T-cell (primary cell): ENCODE data around the gene PLEKHA3. TPM values are rescaled to one million over a fixed set of nuclear protein-coding genes. Genes with fewer than 3 reads are reported as not detected.
A peak's percentile ranks its signal among the peaks of the same experiment; 100 is the strongest.

Source experiments
- ATAC-seq, 4 experiments: fragments of 200-7000 bp in 3 of 4; fragments of 150-1000 bp in 1 of 4; cut with Tn5 transposase; replicated peaks in 1 of 4; 1 replicate in 3 of 4; 2 replicates in 1 of 4; pipeline ENCODE4 v1.10.0; 2021; ENCODE audit warnings: moderate library complexity in 3 of 4, mild to moderate bottlenecking in 2 of 4, moderate number of reproducible peaks in 1 of 4
- CTCF ChIA-PET, 2 donors: fragments of 300-600 bp; sonication (Branson Sonifier 250); formaldehyde crosslinking; loops; one replicate each; lab custom pipeline; 2022; ENCODE audit warnings: antibody characterized with exemption in 2 of 2; lab: Charles Lee
- POLR2A ChIA-PET, 2 donors: fragments of 300-600 bp; sonication (Branson Sonifier 250); formaldehyde crosslinking; loops; one replicate each; lab custom pipeline; 2022; ENCODE audit warnings: antibody characterized with exemption in 2 of 2; lab: Charles Lee
- DNase-seq, 35 experiments: peaks; one replicate each; pipeline versions ENCODE4 v3.0.0 to v3.0.0-alpha.2; 2013 to 2023
- H3K27ac ChIP-seq: one replicate; pipeline ENCODE4 v1.5.1; 2013; ENCODE audit warnings: low read length
- H3K27me3 ChIP-seq, 2 experiments: replicated peaks in 1 of 2; 1 replicate in 1 of 2; 2 replicates in 1 of 2; pipeline versions ENCODE4 v1.6.1 to v1.7.0; 2013; ENCODE audit warnings: low read length in 1 of 2, mixed read lengths in 1 of 2; ENCODE audit not compliant: control insufficient read depth in 2 of 2, insufficient read depth in 2 of 2; ENCODE audit errors: extremely low read depth in 1 of 2
- H3K36me3 ChIP-seq, 2 donors: 1 replicate in 1 of 2; 2 replicates in 1 of 2; pipeline versions ENCODE4 v1.6.1 to v1.7.0; 2013; ENCODE audit warnings: low read length in 1 of 2; ENCODE audit not compliant: control insufficient read depth in 2 of 2, insufficient read depth in 1 of 2; ENCODE audit errors: extremely low read depth in 1 of 2
- H3K4me1 ChIP-seq, 2 experiments: 1 replicate in 1 of 2; 2 replicates in 1 of 2; pipeline versions ENCODE4 v1.6.1 to v1.7.0; 2013; ENCODE audit warnings: low read length in 2 of 2, mixed read lengths in 1 of 2; ENCODE audit not compliant: insufficient read depth in 2 of 2, control insufficient read depth in 1 of 2; ENCODE audit errors: extremely low read depth in 1 of 2
- H3K4me3 ChIP-seq, 2 donors: 1 replicate in 1 of 2; 2 replicates in 1 of 2; pipeline versions ENCODE4 v1.5.1 to v1.7.0; 2013; ENCODE audit warnings: mild to moderate bottlenecking in 2 of 2, low read length in 1 of 2, moderate library complexity in 1 of 2; ENCODE audit not compliant: control insufficient read depth in 1 of 2; ENCODE audit errors: extremely low read depth in 1 of 2
- H3K9me3 ChIP-seq: 2 replicates; pipeline ENCODE4 v1.7.0; 2013
- H3K27ac Mint-ChIP-seq, 2 donors: one replicate each; pipeline ENCODE4 v1.8.0; 2020 to 2021; ENCODE audit warnings: mild to moderate bottlenecking in 2 of 2, mixed read lengths in 2 of 2
- H3K27me3 Mint-ChIP-seq, 2 donors: one replicate each; pipeline ENCODE4 v1.8.0; 2021 to 2022; ENCODE audit warnings: mixed read lengths in 2 of 2
- H3K36me3 Mint-ChIP-seq: one replicate; pipeline ENCODE4 v1.8.0; 2021; ENCODE audit warnings: mixed read lengths
- H3K4me1 Mint-ChIP-seq, 3 donors: one replicate each; pipeline ENCODE4 v1.8.0; 2020 to 2022; ENCODE audit warnings: mixed read lengths in 3 of 3, mild to moderate bottlenecking in 1 of 3
- H3K4me3 Mint-ChIP-seq, 3 donors: one replicate each; pipeline ENCODE4 v1.8.0; 2020 to 2022; ENCODE audit warnings: mild to moderate bottlenecking in 3 of 3, mixed read lengths in 3 of 3, moderate library complexity in 3 of 3
- H3K9me3 Mint-ChIP-seq, 3 donors: one replicate each; pipeline ENCODE4 v1.8.0; 2020 to 2022; ENCODE audit warnings: mixed read lengths in 3 of 3
- WGBS: methylation state at CpG from one replicate; pipeline ENCODE4 v1.1.5; 2013; ENCODE audit warnings: missing lambda C conversion rate; ENCODE audit not compliant: insufficient coverage; 5-methylcytosine and 5-hydroxymethylcytosine counted together
- total RNA-seq, 35 experiments: library from RNA in 6 of 35; stranded (reverse) in 6 of 35; fragments of 120-200 nt in 1 of 35; gene quantifications; one replicate each; pipeline versions ENCODE4 v1.2.1 to v1.2.4 and lab custom pipeline; 2013 to 2026

The PLEKHA3 gene
- total RNA-seq, 5 donors from 2014 or later (not counting 1 experiment from before 2014, with no cell fraction given) = 21.9 to 28.9 (median 24.8) TPM

GRCh38 chr2:178477443-178478129 lies 2.7 kb upstream of the PLEKHA3 start:
- H3K4me1 Mint-ChIP-seq = peaks cover 29 to 40% (median 38%) of the 10 kb centered on the region in 3 donors
- POLR2A ChIA-PET = no interaction called here
- no peaks in the 10 kb centered on the region for H3K36me3 Mint-ChIP-seq

GRCh38 chr2:178478130-178478438 lies 2.2 kb upstream of the PLEKHA3 start:
- peak overlapping the region; percentile 92 for H3K27ac ChIP-seq
- no peaks in the 10 kb centered on the region for H3K9me3 ChIP-seq
- Mint-ChIP-seq H3K36me3 (no peaks in the 10 kb centered on the region), H3K4me1 (peaks cover 34 to 45% (median 43%) of the 10 kb centered on the region in 3 donors), H3K4me3 (peak overlapping the region; percentile 96 to 98 (median 98)), H3K27ac (peak overlapping the region; percentile 98 to 99), H3K9me3 (no peaks in the 10 kb centered on the region), H3K27me3 (no peaks in the 10 kb centered on the region)
- WGBS = 3% methylated on average over 6 of the region's 10 CpGs
- peak overlapping the region; percentile 80 to 92 for H3K4me3 ChIP-seq
- ChIA-PET CTCF (interaction anchor here in 1 of 2 donors (1.5 kb wide), 1 partner anchor 27 kb away, joined by 7 read pairs; the partner anchor contains the start of genes PJVK and PRKRA), POLR2A (no interaction called here)
- H3K27me3 ChIP-seq = no peaks in the 10 kb centered on the region
- peak in 1 of 4 experiments; percentile 0 for ATAC-seq
- H3K36me3 ChIP-seq = no peaks in the 10 kb centered on the region
- H3K4me1 ChIP-seq = peaks cover 21 to 40% of the 10 kb centered on the region in 2 experiments
- no peak for DNase-seq

More at GRCh38 chr2:178477443-178478129, 2.7 kb upstream of the PLEKHA3 start:
- no CpG with 5 or more reads among the region's 3 CpGs for WGBS
- no peaks in the 10 kb centered on the region for H3K36me3 ChIP-seq
- Mint-ChIP-seq H3K4me3 (peak overlapping the region; percentile 96 to 98 (median 98)), H3K27me3 (no peaks in the 10 kb centered on the region), H3K9me3 (no peaks in the 10 kb centered on the region), H3K27ac (no peak overlapping the region)
- no peak for ATAC-seq
- no peaks in the 10 kb centered on the region for H3K9me3 ChIP-seq
- H3K4me1 ChIP-seq = peaks cover 21 to 37% of the 10 kb centered on the region in 2 experiments
- DNase-seq = no peak
- H3K27ac ChIP-seq = peak overlapping the region; percentile 92
- peak overlapping the region; percentile 80 to 92 for H3K4me3 ChIP-seq
- CTCF ChIA-PET = no interaction called here
- no peaks in the 10 kb centered on the region for H3K27me3 ChIP-seq

GRCh38 chr2:178478439-178479274 lies 1.6 kb upstream of the PLEKHA3 start, which contains the start of gene FKBP7:
FKBP7 (minus strand) TSS chr2:178478600; CDS start chr2:178478499, 101 bp downstream.
- peak; percentile 75 to 93 (median 85) for DNase-seq
- peak within 1 kb of the TSS; percentile 96 to 98 (median 98) for H3K4me3 Mint-ChIP-seq

GRCh38 chr2:178479275-178479616 lies 1.0 kb upstream of the PLEKHA3 start:
- Histone ChIP-seq H3K4me3 (peak overlapping the region; percentile 80 to 92), H3K4me1 (peaks cover 21 to 43% of the 10 kb centered on the region in 2 experiments), H3K27ac (peak overlapping the region; percentile 92), H3K9me3 (no peaks in the 10 kb centered on the region), H3K36me3 (no peaks in the 10 kb centered on the region), H3K27me3 (no peaks in the 10 kb centered on the region)
- ATAC-seq = no peak
- ChIA-PET CTCF (interaction anchor here (1.2 to 1.5 kb wide), 3 partner anchors 28 to 81 kb away, joined by 3 to 7 read pairs (median 3); partner anchors contain the start of genes PJVK (in 1 of the 2) and PRKRA (in 1 of the 2)), POLR2A (no interaction called here)
- H3K27me3 Mint-ChIP-seq = no peaks in the 10 kb centered on the region
- H3K4me3 Mint-ChIP-seq = peak overlapping the region; percentile 96 to 98 (median 98)
- DNase-seq = no peak
- no peaks in the 10 kb centered on the region for H3K36me3 Mint-ChIP-seq
- H3K4me1 Mint-ChIP-seq = peaks cover 43 to 54% (median 43%) of the 10 kb centered on the region in 3 donors
- peak overlapping the region; percentile 98 to 99 for H3K27ac Mint-ChIP-seq
- no peaks in the 10 kb centered on the region for H3K9me3 Mint-ChIP-seq
- WGBS = 100% methylated on average over 1 of the region's 4 CpGs

More at GRCh38 chr2:178478439-178479274, 1.6 kb upstream of the PLEKHA3 start, which contains the start of gene FKBP7:
- H3K9me3 ChIP-seq = no peaks in the 10 kb centered on the region
- WGBS = under 1% methylated on average over 51 of the region's 56 CpGs
- no peaks in the 10 kb centered on the region for H3K27me3 ChIP-seq
- POLR2A ChIA-PET = no interaction called here
- no peaks in the 10 kb centered on the region for H3K27me3 Mint-ChIP-seq
- peak within 1 kb of the TSS; percentile 92 for H3K27ac ChIP-seq
- H3K4me1 ChIP-seq = peaks cover 21 to 41% of the 10 kb centered on the region in 2 experiments
- CTCF ChIA-PET = interaction anchor here in 1 of 2 donors (0.6 to 1.5 kb wide), 3 partner anchors 28 to 64 kb away, joined by 3 to 7 read pairs (median 3); partner anchors contain the start of genes PJVK and PRKRA
- no peaks in the 10 kb centered on the region for H3K36me3 Mint-ChIP-seq
- no peaks in the 10 kb centered on the region for H3K9me3 Mint-ChIP-seq
- peaks cover 37 to 48% (median 43%) of the 10 kb centered on the region in 3 donors for H3K4me1 Mint-ChIP-seq
- H3K27ac Mint-ChIP-seq = peak within 1 kb of the TSS; percentile 98 to 99
- peak; percentile 77 to 85 (median 82) for ATAC-seq
- H3K36me3 ChIP-seq = no peaks in the 10 kb centered on the region
- H3K4me3 ChIP-seq = peak within 1 kb of the TSS; percentile 80 to 92

GRCh38 chr2:178479758-178480226 lies 465 bp upstream of the PLEKHA3 start:
- CTCF ChIA-PET = interaction anchor here (1.2 to 1.3 kb wide), 2 partner anchors 65 to 82 kb away, joined by 3 read pairs; no protein-coding TSS in a partner anchor
- H3K36me3 Mint-ChIP-seq = no peaks in the 10 kb centered on the region
- no peaks in the 10 kb centered on the region for H3K36me3 ChIP-seq
- peak overlapping the region; percentile 92 for H3K27ac ChIP-seq
- peaks cover 49 to 59% (median 49%) of the 10 kb centered on the region in 3 donors for H3K4me1 Mint-ChIP-seq
- no peak for ATAC-seq
- no peaks in the 10 kb centered on the region for H3K9me3 ChIP-seq
- H3K27ac Mint-ChIP-seq = peak overlapping the region; percentile 98 to 99
- DNase-seq = no peak
- peak overlapping the region; percentile 50 to 51 for H3K4me3 ChIP-seq
- POLR2A ChIA-PET = no interaction called here
- WGBS = 24% methylated on average over 15 of the region's 19 CpGs
- no peaks in the 10 kb centered on the region for H3K27me3 ChIP-seq
- no peaks in the 10 kb centered on the region for H3K27me3 Mint-ChIP-seq
- peak overlapping the region; percentile 96 to 98 (median 98) for H3K4me3 Mint-ChIP-seq
- H3K4me1 ChIP-seq = peaks cover 21 to 43% of the 10 kb centered on the region in 2 experiments
- H3K9me3 Mint-ChIP-seq = no peaks in the 10 kb centered on the region
